ENCODE data around the gene C17orf114. TPM values are rescaled to one million over a fixed set of nuclear protein-coding genes. Genes with fewer than 3 reads are reported as not detected.
A peak's percentile ranks its signal among the peaks of the same experiment; 100 is the strongest.

The C17orf114 gene

DNA sequence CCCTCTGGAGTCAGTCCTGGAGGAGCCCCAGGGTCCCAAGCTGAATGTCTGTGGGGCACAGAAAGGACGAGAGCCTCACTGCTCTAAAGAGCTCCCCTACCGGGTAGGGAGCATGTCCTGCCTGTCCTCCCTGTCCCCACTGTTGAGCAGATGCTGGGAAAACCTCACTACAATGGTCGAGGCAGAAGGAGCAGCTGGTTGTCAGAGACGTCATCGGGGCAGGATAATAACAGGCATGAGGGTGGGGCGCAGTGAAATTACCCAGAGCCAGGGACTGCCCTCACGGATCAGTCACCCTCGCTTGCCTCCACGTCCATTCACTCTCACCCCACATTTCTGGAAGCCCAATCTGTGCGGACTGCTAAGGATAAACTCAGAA, 29.9 kb downstream of the C17orf114 start:
- Mint-ChIP-seq H3K36me3 (no peaks in the 10 kb centered on the region), H3K27ac (no peak overlapping the region), H3K9me3 (no peaks in the 10 kb centered on the region)
- no peak for ATAC-seq
- no peak for DNase-seq (ENCODE audit: low spot score in 2 of 2)

DNA sequence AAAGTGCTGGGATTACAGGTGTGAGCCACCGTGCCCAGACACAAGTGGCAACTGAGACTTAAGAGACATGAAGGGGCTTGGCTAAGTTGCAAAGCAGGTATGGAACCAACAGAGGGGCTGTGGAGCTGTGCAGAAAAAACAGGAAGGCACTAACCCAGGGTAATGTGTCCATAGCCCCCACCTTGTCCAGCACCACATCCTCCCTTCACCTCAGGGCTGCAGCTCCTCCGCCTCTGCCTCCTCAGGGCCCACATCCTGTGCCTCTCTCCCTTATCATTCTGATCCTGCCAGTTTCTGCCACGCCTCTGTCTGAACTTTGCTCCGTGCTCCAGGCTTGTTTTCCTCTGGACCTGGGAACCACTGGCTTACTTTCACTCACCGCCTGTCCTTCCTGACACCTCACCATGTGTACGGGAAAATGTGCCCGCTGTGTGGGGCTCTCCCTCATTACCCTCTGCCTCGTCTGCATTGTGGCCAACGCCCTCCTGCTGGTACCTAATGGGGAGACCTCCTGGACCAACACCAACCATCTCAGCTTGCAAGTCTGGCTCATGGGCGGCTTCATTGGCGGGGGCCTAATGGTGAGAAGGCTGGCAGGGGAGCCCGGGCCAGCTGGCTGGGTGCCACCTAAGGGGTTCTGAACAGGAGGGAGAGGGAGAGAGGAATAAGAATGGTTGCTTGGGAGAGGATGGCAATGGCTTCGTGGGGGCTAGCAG, 30.5 kb downstream of the C17orf114 start, which contains the start of gene TM4SF5:
TSS of gene TM4SF5 (plus strand) at position 368 of the 716 bp plus-strand sequence. CDS start at position 405, 37 bp downstream.
- ATAC-seq (peak in 1 of 2 donors; percentile 20), DNase-seq (ENCODE audit: low spot score in 2 of 2) (no peak)
- Mint-ChIP-seq H3K27ac (no peak within 1 kb of the TSS), H3K36me3 (no peaks in the 10 kb centered on the region), H3K9me3 (no peaks in the 10 kb centered on the region)

DNA sequence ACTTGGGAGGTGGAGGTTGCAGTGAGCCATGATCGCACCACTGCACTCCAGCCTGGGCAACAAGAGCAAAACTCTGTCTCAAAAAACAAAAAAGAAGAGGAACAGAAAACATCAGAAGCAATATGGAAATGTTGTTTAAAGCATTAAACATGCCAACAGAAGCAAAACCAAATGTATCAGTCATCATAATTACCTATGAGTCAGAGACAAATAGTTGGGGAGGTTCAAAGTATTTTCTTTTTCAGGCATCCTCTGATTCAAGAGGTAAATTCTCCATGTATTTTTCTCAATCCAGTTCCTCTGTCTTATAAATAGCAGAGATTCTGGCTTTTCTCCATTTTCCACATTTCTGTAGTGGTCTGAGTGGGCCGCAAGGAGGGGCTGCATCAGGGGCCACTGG, 32.5 kb downstream of the C17orf114 start:
- DNase-seq (ENCODE audit: low spot score in 2 of 2) (no peak), ATAC-seq (peak in 1 of 2 donors; percentile 52)
- Mint-ChIP-seq H3K27ac (no peak overlapping the region), H3K36me3 (no peaks in the 10 kb centered on the region), H3K9me3 (no peaks in the 10 kb centered on the region)

DNA sequence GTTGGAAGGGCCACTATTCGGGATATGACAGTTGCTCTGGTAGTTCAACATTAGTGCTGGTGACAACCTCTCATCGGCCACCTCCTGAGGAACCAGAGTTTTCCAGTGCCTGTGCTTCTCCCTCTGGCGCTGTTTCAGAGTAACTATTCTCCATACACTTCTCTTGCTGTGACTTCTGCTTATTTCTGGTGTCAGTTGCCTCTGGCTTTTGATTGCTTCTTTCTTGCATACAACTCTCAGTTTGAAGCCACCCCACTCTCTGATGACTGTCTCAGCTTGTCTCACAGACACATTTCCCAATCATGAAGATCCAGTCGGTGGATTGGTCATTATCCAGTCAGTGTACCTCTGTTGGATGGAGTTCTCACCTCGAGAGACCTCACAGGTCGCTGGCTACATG, 33.8 kb downstream of the C17orf114 start:
- no peak for ATAC-seq
- Mint-ChIP-seq H3K27ac (no peak overlapping the region), H3K36me3 (no peaks in the 10 kb centered on the region), H3K9me3 (no peaks in the 10 kb centered on the region)
- no peak for DNase-seq (ENCODE audit: low spot score in 2 of 2)

DNA sequence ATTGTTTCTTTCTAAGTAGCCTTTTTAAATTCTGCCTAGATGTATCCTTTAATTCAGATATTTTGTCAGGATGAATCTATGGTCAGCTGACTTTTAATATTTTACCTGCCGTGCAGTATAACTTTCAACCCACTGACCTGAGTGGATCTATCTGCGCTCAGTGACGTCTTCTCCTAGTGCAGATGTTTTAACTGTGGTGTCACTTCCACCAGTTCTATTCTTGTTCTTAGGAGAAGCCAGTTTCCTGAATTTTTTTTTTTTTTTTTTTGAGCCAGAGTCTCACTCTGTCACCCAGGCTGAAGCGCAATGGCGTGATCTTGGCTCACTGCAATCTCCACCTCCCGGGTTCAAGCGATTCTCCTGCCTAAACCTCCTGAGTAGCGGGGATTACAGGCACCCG, 35.4 kb downstream of the C17orf114 start:
- Mint-ChIP-seq H3K27ac (no peak overlapping the region), H3K9me3 (no peaks in the 10 kb centered on the region), H3K36me3 (no peaks in the 10 kb centered on the region)
- ATAC-seq, result no peak
- DNase-seq (ENCODE audit: low spot score in 2 of 2), result no peak

DNA sequence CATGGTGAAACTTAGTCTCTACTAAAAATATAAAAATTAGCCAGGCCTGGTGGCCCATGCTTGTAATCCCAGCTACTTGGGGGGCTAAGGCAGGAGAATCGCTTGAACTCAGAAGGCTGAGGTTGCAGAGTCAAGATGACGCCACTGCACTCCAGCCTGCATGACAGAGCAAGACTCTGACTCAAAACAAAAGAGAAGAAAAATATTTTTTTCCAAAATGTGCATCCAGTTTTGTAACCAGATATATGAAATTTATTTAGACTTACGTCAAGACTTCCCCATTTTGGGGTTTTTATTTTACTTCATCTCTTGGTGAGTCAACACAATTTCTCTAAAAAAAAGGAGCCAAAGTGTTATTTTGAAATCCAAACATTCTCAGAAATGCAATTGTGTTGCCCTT, 35.9 kb downstream of the C17orf114 start:
- no peaks in the 10 kb centered on the region for H3K36me3 Mint-ChIP-seq
- no peak for ATAC-seq
- no peaks in the 10 kb centered on the region for H3K9me3 Mint-ChIP-seq
- DNase-seq (ENCODE audit: low spot score in 2 of 2), result no peak
- no peak overlapping the region for H3K27ac Mint-ChIP-seq

DNA sequence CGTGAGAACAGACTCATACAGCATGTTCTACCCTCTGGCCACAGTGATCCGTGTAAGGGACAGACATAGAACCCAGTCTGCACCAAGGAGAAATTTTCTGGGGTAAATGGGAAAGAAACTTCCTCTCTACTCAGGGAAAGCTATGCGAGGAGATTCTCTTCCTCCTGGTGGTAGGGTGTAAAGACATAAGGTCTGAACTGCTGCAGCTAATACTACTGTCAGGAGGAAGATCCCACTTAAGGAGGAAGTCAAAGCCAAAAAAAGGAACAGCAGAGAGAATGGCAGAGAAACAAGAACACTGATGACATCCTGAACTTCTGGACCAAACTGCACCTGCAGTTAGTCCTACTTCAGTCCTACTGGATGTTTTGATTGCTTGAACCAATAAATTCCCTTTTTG, 37.5 kb downstream of the C17orf114 start:
- DNase-seq (ENCODE audit: low spot score in 2 of 2), result no peak
- H3K27ac Mint-ChIP-seq, result no peak overlapping the region
- no peak for ATAC-seq
- no peaks in the 10 kb centered on the region for H3K9me3 Mint-ChIP-seq
- no peaks in the 10 kb centered on the region for H3K36me3 Mint-ChIP-seq

DNA sequence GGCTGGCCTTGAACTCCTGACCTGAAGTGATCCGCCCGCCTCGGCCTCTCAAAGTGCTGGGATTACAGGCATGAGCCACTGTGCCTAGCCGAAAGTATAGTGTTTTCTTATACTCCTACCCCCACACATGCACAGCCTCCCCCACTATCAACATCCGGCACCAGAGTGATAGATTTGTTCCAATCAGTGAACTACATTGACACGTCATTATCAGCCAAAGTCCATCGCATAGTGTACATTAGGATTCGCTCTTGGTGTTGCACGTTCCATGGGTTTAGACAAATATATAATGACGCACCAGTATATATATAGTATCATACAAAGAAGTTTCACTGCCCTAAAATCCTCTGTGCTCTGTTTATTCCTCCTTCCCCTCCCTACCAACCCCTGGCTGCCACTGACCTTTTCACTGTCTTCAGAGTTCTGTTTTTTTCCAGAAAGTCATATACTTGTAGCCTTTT, 42.3 kb downstream of the C17orf114 start:
- H3K36me3 Mint-ChIP-seq, result no peaks in the 10 kb centered on the region
- DNase-seq (ENCODE audit: low spot score in 2 of 2), result no peak
- H3K27ac Mint-ChIP-seq, result no peak overlapping the region
- no peaks in the 10 kb centered on the region for H3K9me3 Mint-ChIP-seq
- no peak for ATAC-seq

DNA sequence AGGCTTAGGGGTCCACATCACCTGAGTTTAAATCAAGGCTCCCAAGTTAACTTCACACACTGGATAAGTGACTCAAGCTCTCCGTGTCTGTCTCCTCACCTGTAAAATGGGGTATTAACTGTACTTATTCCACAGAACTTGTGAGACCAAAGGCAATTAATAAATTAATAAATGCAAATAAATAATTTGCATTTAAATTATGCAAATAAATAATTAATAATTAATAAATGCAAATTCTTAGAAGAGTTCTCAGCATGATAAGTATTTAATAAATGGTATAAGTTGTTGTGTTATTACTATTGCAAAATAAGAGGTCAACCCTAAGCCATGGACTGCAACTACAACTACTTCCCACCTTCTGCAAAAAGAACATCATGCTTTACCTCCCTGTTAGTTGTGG, 48.7 kb downstream of the C17orf114 start:
- ATAC-seq (no peak), DNase-seq (ENCODE audit: low spot score in 2 of 2) (no peak)
- Mint-ChIP-seq H3K9me3 (no peaks in the 10 kb centered on the region), H3K27ac (no peak overlapping the region), H3K36me3 (no peaks in the 10 kb centered on the region)

DNA sequence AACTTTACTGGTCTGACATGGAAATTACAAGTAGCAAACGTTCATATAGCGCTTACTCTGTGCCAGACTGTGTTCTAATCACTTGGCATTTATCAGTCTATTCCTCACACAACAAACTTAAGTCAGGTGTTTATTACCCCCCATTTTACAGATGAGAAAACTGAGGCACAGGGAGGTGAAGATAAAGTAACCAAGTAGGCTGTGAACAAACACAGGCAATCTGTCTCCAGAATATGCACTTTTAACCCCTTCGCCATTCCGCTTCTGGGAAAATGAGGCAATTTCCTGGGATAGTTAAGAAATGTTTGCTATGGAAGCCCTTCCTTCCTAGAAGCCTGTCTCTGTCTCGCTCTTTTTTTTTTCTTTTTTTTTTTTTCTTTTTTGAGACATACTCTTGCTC, 50.2 kb downstream of the C17orf114 start:
- DNase-seq (ENCODE audit: low spot score in 2 of 2) (no peak), ATAC-seq (no peak)
- Mint-ChIP-seq H3K9me3 (no peaks in the 10 kb centered on the region), H3K27ac (no peak overlapping the region), H3K36me3 (no peaks in the 10 kb centered on the region)

Other genes starting within 250 kb of the C17orf114 start
- gene MYBBP1A, start 246.9 kb downstream of the C17orf114 start, total RNA-seq, result 10 to 100 TPM; 62.3 to 71.3 TPM
- gene GGT6, start 241.8 kb downstream of the C17orf114 start, total RNA-seq, result not detected
- gene SMTNL2, start 217.8 kb downstream of the C17orf114 start, total RNA-seq, result not detected
- under 1 TPM in 1 of 2 donors, not detected in 1; 0.14 TPM for gene ALOX15, start 160.7 kb downstream of the C17orf114 start, total RNA-seq
- gene PELP1, start 98.2 kb downstream of the C17orf114 start, total RNA-seq, result 100 to 1,000 TPM in 1 of 2 donors, 10 to 100 TPM in 1; 99.1 to 126 TPM
- gene ARRB2, start 91.7 kb downstream of the C17orf114 start, total RNA-seq, result 100 to 1,000 TPM; 209 to 271 TPM
- 10 to 100 TPM; 22.8 to 24.5 TPM for gene MED11, start 70.9 kb downstream of the C17orf114 start, total RNA-seq
- under 1 TPM; 0.29 to 0.36 TPM for gene ZMYND15, start 62.5 kb downstream of the C17orf114 start, total RNA-seq
- gene CXCL16, start 62.4 kb downstream of the C17orf114 start, total RNA-seq, result 1 to 10 TPM; 4.9 to 6.1 TPM
- gene TM4SF5, start 30.4 kb downstream of the C17orf114 start, total RNA-seq, result not detected
- gene VMO1, start 16.0 kb downstream of the C17orf114 start, total RNA-seq, result under 1 TPM in 1 of 2 donors, not detected in 1; 0.50 TPM
- gene GLTPD2, start 13.4 kb downstream of the C17orf114 start, total RNA-seq, result not detected
- 100 to 1,000 TPM; 133 to 135 TPM for gene PSMB6, start 6.2 kb downstream of the C17orf114 start, total RNA-seq
- 10 to 100 TPM; 23.6 to 31.4 TPM for gene PLD2, start 4.8 kb upstream of the C17orf114 start, total RNA-seq
- 10 to 100 TPM; 83.0 to 84.9 TPM for gene MINK1, start 31.0 kb upstream of the C17orf114 start, total RNA-seq
- 1 to 10 TPM in 1 of 2 donors, under 1 TPM in 1; 0.59 to 2.9 TPM for gene C17orf107, start 97.2 kb upstream of the C17orf114 start, total RNA-seq
- gene CHRNE, start 100.8 kb upstream of the C17orf114 start, total RNA-seq, result under 1 TPM in 1 of 2 donors, not detected in 1; 0.27 TPM
- not detected for gene GP1BA, start 129.9 kb upstream of the C17orf114 start, total RNA-seq
- 10 to 100 TPM; 69.4 to 89.1 TPM for gene SLC25A11, start 137.7 kb upstream of the C17orf114 start, total RNA-seq
- 100 to 1,000 TPM; 188 to 241 TPM for gene RNF167, start 137.9 kb upstream of the C17orf114 start, total RNA-seq
- 1,000 to 10,000 TPM; 1,929 to 1,966 TPM for gene PFN1, start 146.2 kb upstream of the C17orf114 start, total RNA-seq
- 10 to 100 TPM; 32.1 to 47.9 TPM for gene ENO3, start 148.8 kb upstream of the C17orf114 start, total RNA-seq
- 10 to 100 TPM; 70.3 to 94.6 TPM for gene SPAG7, start 165.5 kb upstream of the C17orf114 start, total RNA-seq
- 10 to 100 TPM; 66.2 to 82.3 TPM for gene CAMTA2, start 185.3 kb upstream of the C17orf114 start, total RNA-seq
- 1 to 10 TPM in 1 of 2 donors, under 1 TPM in 1; 0.53 to 2.6 TPM for gene INCA1, start 195.2 kb upstream of the C17orf114 start, total RNA-seq
- gene KIF1C, start 195.6 kb upstream of the C17orf114 start, total RNA-seq, result 10 to 100 TPM; 37.9 to 42.4 TPM
- under 1 TPM; 0.20 to 0.23 TPM for gene SLC52A1, start 233.1 kb upstream of the C17orf114 start, total RNA-seq

All from activated naive CD4-positive, alpha-beta T cell treated with anti-CD3 and anti-CD28 coated beads, Interleukin-2, amount 50 U/mL, for 72 hours (primary cell).